ENCODE results near the gene SHCBP1L.

- TF ChIP-seq CTCF (IDR thresholded peaks at IDR 0.05): no peak
- no peak for TF ChIP-seq EZH2 (IDR thresholded peaks at IDR 0.05)
Measured at GRCh38 chr1:182862827-182863226, 90.1 kb downstream of the SHCBP1L start.

Data from neural progenitor cell (in vitro differentiated cells).